ENCODE measurements around the gene RPL36AL. TPM values are rescaled to one million over a fixed set of nuclear protein-coding genes. Genes with fewer than 3 reads are reported as not detected.

RPL36AL gene
- polyA plus RNA-seq, 1 of the 3 experiments (the other 2 are of a cell fraction), result 337 TPM

GRCh38 chr14:49594347-49595091 lies 25.9 kb downstream of the RPL36AL start:
- Histone ChIP-seq H3K27me3 (ENCODE audit: insufficient read depth) (no peaks in the 10 kb centered on the region), H4K20me1 (ENCODE audit: insufficient read depth) (no peaks in the 10 kb centered on the region), H3K9ac (no peak overlapping the region), H2AFZ (ENCODE audit: low read depth) (no peak overlapping the region), H3K4me3 (ENCODE audit: low read depth in 2 of 2, low read length in 1 of 2) (no peak overlapping the region), H3K36me3 (replicated peaks in 1 of 2; ENCODE audit: control insufficient read depth in 1 of 2, insufficient read depth in 2 of 2, low read length in 1 of 2) (no peaks in the 10 kb centered on the region), H3K9me3 (no peaks in the 10 kb centered on the region), H3K4me1 (ENCODE audit: control insufficient read depth in 1 of 2, insufficient read depth in 2 of 2, low read depth in 1 of 2, low read length in 1 of 2) (peaks cover 2 to 8% of the 10 kb centered on the region in 2 experiments; a peak in 2 of 4 replicates), H3K9me2 (no peaks in the 10 kb centered on the region), H3K4me2 (no peak overlapping the region), H3K27ac (ENCODE audit: low read depth in 2 of 2, low read length in 1 of 2) (peak overlapping the region in 1 of 2 experiments; percentile 56; a peak in 2 of 4 replicates), H3K79me2 (ENCODE audit: insufficient read depth) (peaks cover 22% of the 10 kb centered on the region), H3F3A (replicated peaks; ENCODE audit: insufficient read depth) (peaks cover 22% of the 10 kb centered on the region)
- ChIA-PET POLR2A (interaction anchor here (1.0 kb wide), 1 partner anchor 26 kb away, joined by 3 read pairs; the partner anchor contains the start of gene RPL36AL), CTCF (interaction anchor here (0.7 to 5.4 kb wide), 2 partner anchors 7 to 110 kb away, joined by 4 to 51 read pairs; partner anchors contain the start of gene RPS29)
- WGBS (ENCODE audit: low lambda C conversion rate), result 81% methylated on average over 4 of the region's 4 CpGs
- DNase-seq, result no peak
- TF ChIP-seq GATA2 (CRISPR knock-in tag; IDR thresholded peaks at IDR 0.05) (no peak), EP300 (IDR thresholded peaks at IDR 0.05; ENCODE audit: borderline replicate concordance in 1 of 2, low read depth in 1 of 2, low read length in 1 of 2) (peak in 1 of 2 experiments; percentile 51; a peak in 1 of 4 replicates), RFX5 (IDR thresholded peaks at IDR 0.05; ENCODE audit: low read length) (peak; percentile 90), SIN3A (IDR thresholded peaks at IDR 0.05; ENCODE audit: borderline replicate concordance, low read depth, low read length) (no peak)

- TF ChIP-seq FOSL2 (IDR thresholded peaks at IDR 0.05; ENCODE audit: borderline replicate concordance, low read depth), result peak; percentile 28; the same call in 1 of the 2 replicates
- TF ChIP-seq CTCF (IDR thresholded peaks at IDR 0.05), result peak; percentile 16; the same call in 1 of the 2 replicates
- TF ChIP-seq NFIC (IDR thresholded peaks at IDR 0.05; ENCODE audit: borderline replicate concordance), result no peak
- TF ChIP-seq FOXJ3 (CRISPR knock-in tag; IDR thresholded peaks at IDR 0.05), result no peak
- POLR2A ChIA-PET, result no interaction called here
- DNase-seq, result no peak
These were observed 27.4 kb downstream of the RPL36AL start for GRCh38 chr14:49593016-49593415.

More at GRCh38 chr14:49593016-49593415, 27.4 kb downstream of the RPL36AL start:
- Histone ChIP-seq H3K27me3 (ENCODE audit: insufficient read depth) (no peaks in the 10 kb centered on the region), H3K9me3 (no peaks in the 10 kb centered on the region), H3K36me3 (replicated peaks in 1 of 2; ENCODE audit: control insufficient read depth in 1 of 2, insufficient read depth in 2 of 2, low read length in 1 of 2) (no peaks in the 10 kb centered on the region), H3K27ac (ENCODE audit: low read depth in 2 of 2, low read length in 1 of 2) (peak overlapping the region in 1 of 2 experiments; percentile 49; a peak in 2 of 4 replicates), H2AFZ (ENCODE audit: low read depth) (no peak overlapping the region), H3K4me1 (ENCODE audit: control insufficient read depth in 1 of 2, insufficient read depth in 2 of 2, low read depth in 1 of 2, low read length in 1 of 2) (peaks cover 2 to 8% of the 10 kb centered on the region in 2 experiments; a peak in 2 of 4 replicates), H3K4me2 (peak overlapping the region; percentile 59), H3K4me3 (ENCODE audit: low read depth in 2 of 2, low read length in 1 of 2) (no peak overlapping the region), H3F3A (replicated peaks; ENCODE audit: insufficient read depth) (peaks cover 21% of the 10 kb centered on the region), H3K79me2 (ENCODE audit: insufficient read depth) (peaks cover 14% of the 10 kb centered on the region), H3K9me2 (no peaks in the 10 kb centered on the region), H4K20me1 (ENCODE audit: insufficient read depth) (no peaks in the 10 kb centered on the region), H3K9ac (no peak overlapping the region)
- WGBS (ENCODE audit: low lambda C conversion rate), result 29% methylated on average over 3 of the region's 3 CpGs
- CTCF ChIA-PET, result no interaction called here
